IMR-90 (cell line): Measurements from ENCODE around the gene USP31. TPM values are rescaled to one million over a fixed set of nuclear protein-coding genes. Genes with fewer than 3 reads are reported as not detected.

Experiments
- ATAC-seq: fragments of 200-7000 bp; cut with Tn5 transposase; 2 replicates; pipeline ENCODE4 v1.9.1; 2020; ENCODE audit warnings: low read depth, mild to moderate bottlenecking, moderate library complexity
- BruUV-seq: library from RNA; stranded (reverse); fragments of 400-500 nt; replicated peaks from 2 replicates; lab custom pipeline; 2021; lab: Mats Ljungman, UMichigan
- CTCF ChIA-PET: fragments of 300-600 bp; formaldehyde crosslinking; extraction: SDS; loops from one replicate; lab custom pipeline; 2021; ENCODE audit warnings: antibody characterized with exemption; lab: Yijun Ruan, JAX
- POLR2A ChIA-PET: fragments of 300-600 bp; sonication (Branson Sonifier 250); formaldehyde crosslinking; loops from one replicate; lab custom pipeline; 2022; ENCODE audit warnings: antibody characterized with exemption; ENCODE audit not compliant: unreplicated experiment; lab: Charles Lee
- DNase-seq: peaks from one replicate; pipeline ENCODE4 v3.0.0; 2013
- H2AFZ ChIP-seq: replicated peaks from 2 replicates; pipeline ENCODE3; 2013; ENCODE audit warnings: low read length, mild to moderate bottlenecking; ENCODE audit not compliant: poor library complexity
- H2AK5ac ChIP-seq: 2 replicates; pipeline ENCODE4 v1.6.1; 2013; ENCODE audit warnings: low read depth, low read length, inconsistent platforms
- H2AK9ac ChIP-seq: replicated peaks from 2 replicates; pipeline ENCODE3; 2013; ENCODE audit warnings: mild to moderate bottlenecking, low read depth, low read length, moderate library complexity; ENCODE audit not compliant: poor library complexity
- H2BK120ac ChIP-seq: 2 replicates; pipeline ENCODE4 v1.6.1; 2013; ENCODE audit warnings: low read depth, low read length, inconsistent platforms
- H2BK15ac ChIP-seq: 3 replicates; pipeline ENCODE4 v1.6.1; 2013; ENCODE audit warnings: low read depth, low read length, inconsistent platforms
- H2BK20ac ChIP-seq: 2 replicates; pipeline ENCODE4 v1.6.1; 2013; ENCODE audit warnings: low read depth, mild to moderate bottlenecking, inconsistent platforms, low read length, moderate library complexity
- H2BK5ac ChIP-seq: 2 replicates; pipeline ENCODE4 v1.6.1; 2013; ENCODE audit warnings: mild to moderate bottlenecking, low read depth, low read length, inconsistent platforms; ENCODE audit not compliant: poor library complexity, severe bottlenecking
- H3K14ac ChIP-seq: replicated peaks from 2 replicates; pipeline ENCODE4 v1.6.1; 2013; ENCODE audit warnings: low read depth, low read length, inconsistent platforms
- H3K18ac ChIP-seq: 2 replicates; pipeline ENCODE4 v1.6.1; 2013; ENCODE audit warnings: low read depth, low read length, control low read depth
- H3K23ac ChIP-seq: 2 replicates; pipeline ENCODE4 v1.6.1; 2013; ENCODE audit warnings: low read depth, low read length, inconsistent platforms
- H3K27ac ChIP-seq: 2 replicates; pipeline ENCODE4 v1.5.1; 2013; ENCODE audit warnings: mild to moderate bottlenecking, control low read depth, low read length; ENCODE audit not compliant: insufficient read depth
- H3K27me3 ChIP-seq: 2 replicates; pipeline ENCODE4 v1.6.1; 2013; ENCODE audit warnings: low read length; ENCODE audit not compliant: control insufficient read depth, insufficient read depth
- H3K36me3 ChIP-seq: 2 replicates; pipeline ENCODE4 v1.6.1; 2013; ENCODE audit warnings: low read length, mixed read lengths; ENCODE audit not compliant: control insufficient read depth, insufficient read depth
- H3K4ac ChIP-seq: 2 replicates; pipeline ENCODE4 v1.6.1; 2013; ENCODE audit warnings: low read depth, low read length, inconsistent platforms
- H3K4me1 ChIP-seq: 2 replicates; pipeline ENCODE4 v1.6.1; 2013; ENCODE audit warnings: low read length, mixed read lengths; ENCODE audit not compliant: control insufficient read depth, insufficient read depth
- H3K4me2 ChIP-seq: 2 replicates; pipeline ENCODE4 v1.6.1; 2013; ENCODE audit warnings: low read depth, mild to moderate bottlenecking, control low read depth, low read length, moderate library complexity
- H3K4me3 ChIP-seq: 2 replicates; pipeline ENCODE4 v1.5.1; 2013; ENCODE audit warnings: low read depth, mild to moderate bottlenecking, control low read depth, low read length, moderate library complexity; ENCODE audit not compliant: insufficient read depth
- H3K56ac ChIP-seq: 2 replicates; pipeline ENCODE4 v1.6.1; 2013; ENCODE audit warnings: low read length, inconsistent platforms; ENCODE audit not compliant: insufficient read depth; ENCODE audit errors: extremely low read depth
- H3K79me1 ChIP-seq, 2 experiments: 2 replicates each; pipeline ENCODE4 v1.6.1; 2013; ENCODE audit warnings: low read length in 2 of 2, inconsistent platforms in 1 of 2, low read depth in 1 of 2
- H3K9ac ChIP-seq: 2 replicates; pipeline ENCODE4 v1.6.1; 2013; ENCODE audit warnings: low read depth, low read length, control low read depth
- H3K9me1 ChIP-seq: 2 replicates; pipeline ENCODE4 v1.6.1; 2013; ENCODE audit warnings: low read length, inconsistent platforms; ENCODE audit not compliant: insufficient read depth
- H3K9me3 ChIP-seq: 2 replicates; pipeline ENCODE4 v1.6.1; 2013; ENCODE audit warnings: low read length; ENCODE audit not compliant: control insufficient read depth, insufficient read depth
- H4K20me1 ChIP-seq: 2 replicates; pipeline ENCODE4 v1.6.1; 2013; ENCODE audit warnings: low read length, inconsistent platforms; ENCODE audit not compliant: insufficient read depth
- H4K5ac ChIP-seq: 2 replicates; pipeline ENCODE4 v1.6.1; 2013; ENCODE audit warnings: mild to moderate bottlenecking, low read depth, low read length, control low read depth
- H4K8ac ChIP-seq, 2 experiments: 2 replicates each; pipeline ENCODE4 v1.6.1; 2013; ENCODE audit warnings: low read depth in 2 of 2, low read length in 2 of 2, control low read depth in 1 of 2, inconsistent platforms in 1 of 2
- H4K91ac ChIP-seq: 2 replicates; pipeline ENCODE4 v1.6.1; 2013; ENCODE audit warnings: low read depth, low read length, inconsistent platforms; ENCODE audit not compliant: insufficient read depth
- BHLHE40 ChIP-seq: fragments of 150-350 bp; IDR thresholded peaks from 2 replicates; pipeline ENCODE4 v1.6.1; 2016; ENCODE audit warnings: mild to moderate bottlenecking, low read depth, low read length
- CHD1 ChIP-seq: IDR thresholded peaks from 2 replicates; pipeline ENCODE4 v1.6.1; 2012; ENCODE audit warnings: low read depth, low read length, improper control_type of control experiment
- ELK1 ChIP-seq: fragments of 150-350 bp; IDR thresholded peaks from 2 replicates; pipeline ENCODE4 v1.6.1; 2016; ENCODE audit warnings: low read depth, mild to moderate bottlenecking, low read length, moderate library complexity, borderline replicate concordance
- MAFK ChIP-seq: IDR thresholded peaks from 2 replicates; pipeline ENCODE4 v1.6.1; 2012; ENCODE audit warnings: low read depth, low read length, improper control_type of control experiment
- MAZ ChIP-seq: IDR thresholded peaks from 2 replicates; pipeline ENCODE4 v1.6.1; 2012; ENCODE audit warnings: low read depth, mild to moderate bottlenecking, low read length, improper control_type of control experiment, moderate library complexity, borderline replicate concordance
- MXI1 ChIP-seq: IDR thresholded peaks from 2 replicates; pipeline ENCODE4 v1.6.1; 2012; ENCODE audit warnings: low read depth, mild to moderate bottlenecking, low read length, moderate library complexity, borderline replicate concordance
- RAD21 ChIP-seq: IDR thresholded peaks from 2 replicates; pipeline ENCODE4 v1.6.1; 2012; ENCODE audit warnings: low read length, improper control_type of control experiment
- RCOR1 ChIP-seq: IDR thresholded peaks from 2 replicates; pipeline ENCODE4 v1.6.1; 2012; ENCODE audit warnings: mild to moderate bottlenecking, low read length, improper control_type of control experiment; ENCODE audit not compliant: insufficient replicate concordance
- RFX5 ChIP-seq: IDR thresholded peaks from 2 replicates; pipeline ENCODE4 v1.8.0; 2012; ENCODE audit warnings: low read depth, mild to moderate bottlenecking, low read length, moderate library complexity
- SMC3 ChIP-seq: fragments of 150-350 bp; IDR thresholded peaks from 2 replicates; pipeline ENCODE4 v1.6.1; 2016; ENCODE audit warnings: low read depth, mild to moderate bottlenecking, antibody characterized with exemption, low read length, moderate library complexity
- USF2 ChIP-seq: fragments of 150-350 bp; IDR thresholded peaks from 2 replicates; pipeline ENCODE4 v1.6.1; 2017; ENCODE audit warnings: mild to moderate bottlenecking, antibody characterized with exemption, low read length, low read depth
- WGBS, 2 experiments: methylation state at CpG; one replicate each; pipeline versions ENCODE4 v1.1.5 to v1.1.7; 2013; ENCODE audit warnings: missing lambda C conversion rate in 2 of 2; ENCODE audit not compliant: insufficient read length in 1 of 2; ENCODE audit errors: extremely low coverage in 2 of 2; 5-methylcytosine and 5-hydroxymethylcytosine counted together
- dilution Hi-C: fragments of 300-500 bp; cut with HindIII; formaldehyde crosslinking; loops from one replicate; pipeline ENCODE4 v1.14.3; 2018; ENCODE audit warnings: low sequenced_read_pairs; ENCODE audit not compliant: unreplicated experiment
- in situ Hi-C: fragments of 300-500 bp; cut with MboI; formaldehyde crosslinking; loops from 3 replicates; pipeline ENCODE4 v1.14.3; 2019; ENCODE audit warnings: low sequenced_read_pairs, inconsistent platforms, mixed read lengths
- intact Hi-C: fragments of 100-400 bp; cut with micrococcal nuclease; formaldehyde crosslinking; loops from 2 replicates; pipeline ENCODE4 v1.10.0; 2022
- polyA plus RNA-seq, 3 experiments: library from polyadenylated mRNA; depleted of rRNA; stranded (reverse); fragments of >200 nt; gene quantifications; 2 replicates each; pipeline ENCODE4 v1.2.3, GENCODE V29; 2012; ENCODE audit warnings: low replicate concordance in 1 of 3
- total RNA-seq: library from RNA; depleted of rRNA; stranded (reverse); fragments of >200 nt; gene quantifications from 2 replicates; pipeline ENCODE4 v1.2.3, GENCODE V29; 2012

USP31 gene
- total and polyA plus RNA-seq, 2 of the 4 experiments (the other 2 are of a cell fraction): 2.9 to 3.4 TPM

- no CpG with 5 or more reads among the region's 2 CpGs for WGBS, 2 experiments
- peaks cover 16 to 35% of the 10 kb centered on the region in 2 experiments; a peak in 3 of 4 replicates for H3K79me1 ChIP-seq
- no peak overlapping the region for H3K14ac ChIP-seq
- H3K18ac ChIP-seq: no peak overlapping the region
- H2BK5ac ChIP-seq: no peak overlapping the region
- TF ChIP-seq USF2 (no peak), MAZ (no peak), SMC3 (no peak), MAFK (no peak), RCOR1 (no peak), CHD1 (no peak), BHLHE40 (no peak), MXI1 (no peak), ELK1 (no peak), RAD21 (no peak), RFX5 (no peak)
- no peak overlapping the region for H2BK15ac ChIP-seq
- H3K9ac ChIP-seq: no peak overlapping the region
- no peak overlapping the region for H4K5ac ChIP-seq
- H3K9me3 ChIP-seq: no peaks in the 10 kb centered on the region
- H2BK20ac ChIP-seq: no peak overlapping the region
- H2BK120ac ChIP-seq: no peak overlapping the region
- in situ Hi-C loops (no loop called here), dilution Hi-C loops (no loop called here), intact Hi-C loops (no loop called here)
- H3K4ac ChIP-seq: no peak overlapping the region
- H3K56ac ChIP-seq: no peak overlapping the region
- H4K20me1 ChIP-seq: peaks cover 40% of the 10 kb centered on the region
- H3K9me1 ChIP-seq: peaks cover 10% of the 10 kb centered on the region; the same call in 1 of the 2 replicates
- POLR2A ChIA-PET: no interaction called here
- DNase-seq (no peak), ATAC-seq (no peak)
- no peak overlapping the region for H3K23ac ChIP-seq
- H3K4me2 ChIP-seq: no peak overlapping the region
- no peak overlapping the region for H2AK9ac ChIP-seq
- CTCF ChIA-PET: no interaction called here
- peaks cover 2% of the 10 kb centered on the region; the same call in 1 of the 2 replicates for H3K4me1 ChIP-seq
- H4K8ac ChIP-seq: no peak overlapping the region
- no peaks in the 10 kb centered on the region for H3K27me3 ChIP-seq
- H3K4me3 ChIP-seq: no peak overlapping the region
- H2AK5ac ChIP-seq: no peak overlapping the region
- no peak overlapping the region for H3K27ac ChIP-seq
- BruUV-seq: no TSS peak
- no peak overlapping the region for H2AFZ ChIP-seq
- no peak overlapping the region for H4K91ac ChIP-seq
- H3K36me3 ChIP-seq: no peaks in the 10 kb centered on the region
These were observed 24.0 kb downstream of the USP31 start for GRCh38 chr16:23125277-23125676.
